SK-N-SH (cell line): ENCODE data around the gene MGAT5.

ENCODE experiments used
- CTCF ChIP-seq: fragments of 200-600 bp; sonication (generic); IDR thresholded peaks from 2 replicates; pipeline ENCODE4 v1.6.1; 2017; ENCODE audit warnings: antibody characterized with exemption, mild to moderate bottlenecking, moderate library complexity
- EP300 ChIP-seq, 2 experiments: IDR thresholded peaks; 2 replicates each; pipeline versions ENCODE4 v1.4.0 to v1.6.1; 2012; ENCODE audit warnings: borderline replicate concordance in 1 of 2, low read depth in 1 of 2, low read length in 1 of 2
- EZH2phosphoT487 ChIP-seq: fragments of 200-600 bp; sonication (generic); IDR thresholded peaks from 2 replicates; pipeline ENCODE4 v1.6.1; 2017; ENCODE audit warnings: low read depth, mixed run types, mild to moderate bottlenecking, antibody characterized with exemption, moderate library complexity, borderline replicate concordance
- FOSL2 ChIP-seq: IDR thresholded peaks from 2 replicates; pipeline ENCODE4 v1.4.0; 2012; ENCODE audit warnings: low read depth, mild to moderate bottlenecking, moderate library complexity, borderline replicate concordance
- FOXM1 ChIP-seq: IDR thresholded peaks from 2 replicates; pipeline ENCODE4 v1.4.0; 2012; ENCODE audit warnings: low read depth, mild to moderate bottlenecking
- GABPA ChIP-seq: IDR thresholded peaks from 2 replicates; pipeline ENCODE4 v1.4.0; 2012; ENCODE audit warnings: low read depth, mild to moderate bottlenecking
- MAX ChIP-seq: IDR thresholded peaks from 2 replicates; pipeline ENCODE4 v1.4.0; 2012; ENCODE audit warnings: low read depth
- MXI1 ChIP-seq: IDR thresholded peaks from 2 replicates; pipeline ENCODE4 v1.6.1; 2012; ENCODE audit warnings: mild to moderate bottlenecking, low read depth, low read length, improper control_type of control experiment
- NFIC ChIP-seq: IDR thresholded peaks from 2 replicates; pipeline ENCODE4 v1.4.0; 2012; ENCODE audit warnings: borderline replicate concordance
- POLR2AphosphoS5 ChIP-seq: IDR thresholded peaks from 2 replicates; pipeline ENCODE4 v1.6.1; 2012; ENCODE audit warnings: low read depth, low read length
- RFX5 ChIP-seq: IDR thresholded peaks from 2 replicates; pipeline ENCODE4 v1.6.1; 2012; ENCODE audit warnings: mild to moderate bottlenecking, improper control_type of control experiment, low read length
- RXRA ChIP-seq: IDR thresholded peaks from 2 replicates; pipeline ENCODE4 v1.4.0; 2012; ENCODE audit warnings: low read depth, mild to moderate bottlenecking, borderline replicate concordance
- SIN3A ChIP-seq: IDR thresholded peaks from 2 replicates; pipeline ENCODE4 v1.6.1; 2012; ENCODE audit warnings: low read depth, mild to moderate bottlenecking, low read length, moderate library complexity, borderline replicate concordance
- ZBTB33 ChIP-seq: IDR thresholded peaks from 2 replicates; pipeline ENCODE4 v1.4.0; 2012; ENCODE audit warnings: low read depth, borderline replicate concordance

GRCh38 chr2:134331081-134331480 lies 77.2 kb downstream of the MGAT5 start:
- no peak for TF ChIP-seq FOXM1
- no peak for TF ChIP-seq MXI1
- no peak for TF ChIP-seq NFIC
- no peak for TF ChIP-seq CTCF
- TF ChIP-seq EP300 (IDR thresholded peaks at IDR 0.05; ENCODE audit: borderline replicate concordance in 1 of 2, low read depth in 1 of 2, low read length in 1 of 2): no peak
- no peak for TF ChIP-seq GABPA
- TF ChIP-seq RXRA: no peak
- TF ChIP-seq SIN3A: no peak
- TF ChIP-seq FOSL2: no peak
- no peak for TF ChIP-seq POLR2AphosphoS5
- TF ChIP-seq MAX: no peak
- TF ChIP-seq RFX5: no peak
- TF ChIP-seq ZBTB33: no peak
- TF ChIP-seq EZH2phosphoT487: no peak
